Stimulated activated CD8-positive, alpha-beta memory T cell treated with anti-CD3 and anti-CD28 coated beads, Interleukin-12 subunit alpha, Interleukin-12 subunit beta, amount 100 ng/mL, for 24 hours (primary cell): ENCODE data around the gene UQCRQ.
"Not testable (repeated sequence)": the region's sequence is repeated elsewhere in the genome, so short reads cannot be mapped to it uniquely, and the experiment has no call there.

ENCODE experiments used
- DNase-seq: peaks from one replicate; pipeline ENCODE4 v3.0.0-alpha.2; 2020; ENCODE audit errors: extremely low read depth

The UQCRQ gene

DNA sequence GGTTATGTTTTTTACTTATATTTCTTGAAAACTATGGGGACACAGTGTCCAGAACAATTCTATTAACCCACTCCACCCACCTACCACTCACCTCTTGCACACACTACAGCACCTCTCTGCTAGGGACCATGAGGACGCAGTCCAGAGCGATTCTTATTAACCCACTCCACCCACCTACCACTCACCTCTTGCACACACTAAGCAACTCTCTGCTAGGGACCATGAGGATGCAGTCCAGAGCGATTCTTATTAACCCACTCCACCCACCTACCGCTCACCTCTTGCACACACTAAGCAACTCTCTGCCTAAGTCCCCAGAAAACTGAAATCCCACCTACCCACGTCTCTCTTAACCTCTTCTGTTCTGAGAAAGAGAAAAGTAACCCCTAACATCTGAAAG lies 33.8 kb upstream of the UQCRQ start:
- no peak for DNase-seq

DNA sequence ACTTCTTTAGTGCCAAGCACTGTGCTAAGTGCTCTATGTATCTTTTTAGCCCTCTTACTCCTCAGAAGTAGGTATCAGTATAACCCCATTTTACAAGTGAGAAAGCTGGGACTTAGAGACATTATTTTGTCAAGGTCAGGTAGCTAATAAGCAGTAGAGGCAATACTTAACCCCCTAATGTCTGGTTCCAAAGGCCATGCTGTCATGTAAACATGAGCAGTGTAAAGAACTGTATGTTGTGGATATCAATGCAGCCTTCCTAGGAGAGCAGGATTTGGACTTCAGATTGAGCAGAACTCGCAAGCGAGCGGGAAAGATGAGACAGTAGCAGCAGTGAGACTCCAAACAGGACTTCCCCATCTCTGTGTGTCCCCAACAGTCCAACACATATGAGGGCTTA lies 32.4 kb upstream of the UQCRQ start:
- no peak for DNase-seq

DNA sequence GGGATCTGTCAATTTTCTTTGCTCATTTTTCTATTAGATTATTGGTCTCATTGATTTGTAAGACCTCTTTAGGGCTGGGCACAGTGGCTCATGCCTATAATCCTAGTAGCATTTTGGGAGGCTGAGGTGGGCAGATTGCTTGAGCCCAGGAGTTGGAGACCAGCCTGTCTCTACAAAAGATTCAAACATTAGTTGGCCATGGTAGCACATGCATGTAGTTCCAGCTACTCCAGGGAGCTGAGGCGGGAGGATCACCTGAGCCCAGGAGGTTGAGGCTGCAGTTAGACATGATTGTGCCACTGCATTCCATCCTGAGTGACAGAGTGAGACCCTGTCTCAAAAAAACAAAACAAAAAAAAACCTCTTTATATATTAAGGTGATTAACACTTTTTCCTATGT lies 29.6 kb upstream of the UQCRQ start:
- no peak for DNase-seq

DNA sequence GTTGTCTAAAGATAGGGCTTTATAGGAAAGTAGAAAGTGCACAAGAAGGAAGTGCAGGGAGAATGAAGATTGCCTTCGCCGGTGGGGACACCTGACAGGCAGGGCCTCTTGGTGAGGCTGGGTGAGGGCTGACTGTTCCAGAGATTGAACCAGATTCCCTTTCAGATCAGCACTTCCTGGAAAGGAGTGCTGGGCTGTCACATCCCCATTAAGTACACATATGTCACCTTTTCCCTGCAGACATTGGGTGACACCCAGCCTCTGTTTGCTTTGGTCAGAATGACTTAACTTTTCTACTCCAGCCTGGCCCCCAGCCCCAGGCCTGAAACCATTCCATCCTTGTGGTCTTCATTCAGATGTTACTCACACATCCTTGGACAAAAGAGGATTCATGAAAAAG lies 28.6 kb upstream of the UQCRQ start:
- DNase-seq, result no peak

DNA sequence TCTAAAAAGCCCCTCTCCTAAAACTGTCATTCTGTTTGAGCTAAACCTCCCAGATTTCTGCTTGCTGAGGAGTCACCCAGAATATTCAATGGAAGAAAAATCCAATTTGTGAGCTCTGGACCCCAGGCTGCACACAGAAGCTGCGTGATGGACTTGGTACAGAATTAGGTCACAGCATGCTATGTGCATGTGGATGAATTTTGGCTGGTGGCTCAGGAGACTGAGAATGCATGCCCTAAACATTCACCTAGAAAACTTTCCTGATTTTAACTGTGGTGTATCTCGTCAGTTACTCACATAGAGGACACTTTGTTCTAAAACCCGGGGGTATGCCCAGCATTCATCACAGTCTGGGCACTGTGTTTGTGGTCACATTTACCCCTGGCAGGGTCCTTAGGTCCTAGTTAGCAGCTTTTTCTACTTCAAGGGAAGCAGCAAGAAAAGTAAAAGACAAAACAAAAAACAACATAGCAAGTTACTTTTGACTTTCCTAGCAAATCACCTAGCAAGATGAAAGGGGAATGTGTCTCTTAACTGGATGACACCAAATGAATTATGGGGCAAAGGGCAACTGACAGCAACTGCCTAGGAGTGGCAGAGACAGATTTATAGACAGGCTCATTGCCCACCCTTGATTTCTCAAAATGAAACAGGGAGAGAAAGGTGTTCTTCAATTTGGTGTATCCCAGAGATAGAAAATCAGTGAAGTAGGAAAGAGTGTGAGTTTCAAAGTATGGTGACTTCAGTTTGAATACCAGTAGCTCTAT lies 27.7 kb upstream of the UQCRQ start:
- DNase-seq, result no peak

DNA sequence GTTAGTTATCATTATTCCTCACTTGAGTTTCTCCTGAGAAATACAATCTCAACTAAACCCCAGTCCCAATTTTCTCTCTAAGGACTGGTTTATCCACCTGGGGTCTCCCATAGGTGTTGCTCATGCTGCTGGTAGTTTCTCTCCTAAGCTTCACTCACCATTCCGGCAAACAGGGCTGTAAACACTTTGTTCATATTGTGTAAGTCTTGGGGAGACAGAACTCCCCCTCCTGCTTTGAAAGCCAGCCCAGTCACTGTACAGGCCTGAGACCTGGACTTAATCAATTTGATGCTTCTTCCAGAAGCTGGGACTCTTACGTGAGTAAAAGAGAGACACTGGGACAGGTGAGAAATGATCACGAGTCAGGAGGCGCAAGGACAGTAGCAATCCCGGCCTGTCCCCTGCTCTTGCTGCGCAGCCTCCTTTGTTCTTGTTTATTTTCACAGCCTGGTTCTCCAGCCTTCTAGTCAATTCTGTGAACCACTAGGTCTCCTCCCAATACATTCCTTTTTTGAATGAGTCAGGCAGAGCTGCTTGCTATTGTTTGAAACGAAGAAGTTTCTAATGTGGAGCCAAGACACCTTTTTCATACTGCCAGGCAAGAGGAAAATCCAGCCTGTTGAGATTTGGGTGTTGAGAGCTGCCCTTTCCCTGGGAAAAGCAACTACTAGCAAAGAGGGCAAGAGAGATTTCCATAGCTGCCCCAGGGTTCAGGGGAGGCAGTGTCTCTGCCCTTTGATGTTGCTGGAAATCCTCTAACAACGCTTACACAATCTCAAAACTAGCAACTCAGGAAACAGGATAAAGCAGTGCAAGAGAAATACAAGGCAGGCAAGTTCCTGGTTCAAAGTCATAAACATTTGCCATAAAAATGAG lies 26.8 kb upstream of the UQCRQ start:
- DNase-seq, result no peak

DNA sequence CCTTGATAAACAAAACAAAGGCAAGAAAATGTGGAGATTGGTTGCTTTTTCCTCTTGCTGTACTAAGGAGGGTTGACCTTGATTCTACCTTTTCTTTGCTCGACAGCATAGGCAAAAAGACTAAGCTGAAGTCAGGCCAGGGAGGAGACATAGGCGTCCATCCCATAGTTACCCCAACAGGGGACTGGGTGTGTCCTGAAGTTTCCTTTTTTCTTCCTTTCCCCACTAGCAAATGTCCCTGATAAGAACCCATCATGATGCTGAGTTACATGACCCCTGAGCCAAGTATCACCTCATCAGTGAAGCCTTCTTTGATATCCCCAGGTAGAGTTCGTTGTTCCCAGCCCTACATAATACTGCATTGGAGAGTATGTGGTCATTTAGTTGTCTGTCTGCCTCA lies 26.1 kb upstream of the UQCRQ start:
- DNase-seq, result no peak

DNA sequence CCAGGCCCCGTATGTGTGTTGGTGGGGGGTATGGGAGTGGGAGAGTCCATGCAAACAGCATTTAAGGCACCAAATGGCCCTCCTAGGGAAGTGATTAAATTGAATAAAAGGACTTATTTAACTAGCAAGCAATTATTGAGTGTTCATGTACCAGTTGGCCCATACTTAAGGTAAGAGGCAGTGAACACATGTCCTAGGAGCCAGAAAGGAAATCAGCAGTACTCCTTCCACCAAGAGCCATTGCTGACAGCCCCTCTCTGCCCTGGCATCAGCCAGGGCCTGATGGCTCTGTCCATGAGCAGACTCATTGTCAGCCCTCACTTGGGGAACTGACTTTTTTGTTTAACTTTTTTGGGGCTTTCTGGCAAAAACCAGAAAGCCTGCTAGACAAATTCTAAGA lies 25.5 kb upstream of the UQCRQ start:
- DNase-seq, result no peak

DNA sequence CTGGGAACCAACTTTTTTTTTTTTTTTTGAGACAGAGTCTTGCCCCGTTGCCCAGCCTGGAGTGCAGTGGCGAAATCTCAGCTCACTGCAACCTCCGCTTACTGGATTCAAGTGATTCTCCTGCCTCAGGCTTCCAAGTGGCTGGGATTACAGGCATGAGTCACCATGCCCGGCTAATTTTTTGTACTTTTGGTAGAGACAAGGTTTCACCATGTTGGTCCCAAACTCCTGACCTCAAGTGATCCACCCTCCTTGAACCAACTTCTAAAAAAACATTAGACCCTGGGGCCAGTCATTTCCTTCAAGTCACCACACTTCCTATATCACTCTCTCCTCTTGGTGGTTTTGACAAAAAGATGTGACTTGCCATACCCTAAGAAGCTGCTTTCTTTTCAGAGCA lies 25.1 kb upstream of the UQCRQ start:
- DNase-seq, result no peak

DNA sequence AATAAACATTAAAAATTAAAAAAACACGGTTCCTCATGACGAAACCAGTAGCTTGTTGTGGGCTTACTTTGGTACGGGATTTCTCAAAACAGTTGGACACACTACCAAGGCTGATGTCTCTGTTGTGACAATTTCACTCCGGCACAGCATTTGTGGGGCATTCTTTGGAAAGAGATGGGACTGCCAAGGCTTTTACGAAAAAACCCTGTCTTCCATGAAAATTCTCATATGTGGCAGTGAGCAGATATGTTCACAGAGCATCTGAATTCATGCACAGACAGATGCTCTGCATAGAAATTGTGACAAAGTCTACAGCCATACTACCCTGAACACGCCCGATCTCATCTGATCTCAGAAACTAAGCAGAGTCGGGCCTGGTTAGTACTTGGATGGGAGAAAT lies 18.2 kb upstream of the UQCRQ start:
- DNase-seq, result no peak

DNA sequence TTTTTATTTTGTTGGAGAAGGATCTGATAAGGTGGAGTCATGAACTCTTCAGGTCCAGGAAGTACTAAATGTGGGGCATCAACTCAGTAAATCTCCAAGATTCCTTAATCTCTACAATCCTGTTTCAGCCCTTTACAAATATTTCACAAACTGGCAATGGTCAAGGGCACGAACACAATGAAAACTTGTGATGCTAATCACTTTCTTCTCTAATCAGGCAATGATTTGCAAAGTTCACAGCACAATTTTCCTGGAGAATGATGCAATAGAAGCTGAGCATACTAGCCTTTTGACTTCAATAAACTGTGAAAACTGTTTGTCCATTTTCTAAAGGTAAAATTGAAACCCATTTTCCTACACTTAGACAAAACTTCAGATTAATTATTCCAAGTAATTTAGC lies 17.1 kb upstream of the UQCRQ start:
- no peak for DNase-seq

DNA sequence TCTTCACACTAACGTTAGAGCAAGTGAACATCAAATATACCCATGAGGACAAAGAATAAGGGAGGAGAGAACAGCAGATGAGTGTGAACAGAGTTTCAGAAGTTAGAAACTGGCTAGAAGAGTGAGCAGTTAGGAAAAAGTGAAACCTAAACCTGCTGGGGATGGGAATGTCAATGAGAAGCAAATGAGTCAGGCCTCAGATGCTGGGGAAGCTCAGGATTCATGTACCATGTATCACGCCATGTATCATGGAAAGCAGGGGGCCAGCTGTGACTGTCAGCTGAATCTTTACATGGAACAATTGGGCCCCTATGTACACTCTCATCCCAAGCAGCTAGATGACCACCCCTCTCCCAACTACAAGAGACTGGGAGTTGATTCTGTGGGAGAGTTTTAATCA lies 16.4 kb upstream of the UQCRQ start:
- DNase-seq, result no peak

DNA sequence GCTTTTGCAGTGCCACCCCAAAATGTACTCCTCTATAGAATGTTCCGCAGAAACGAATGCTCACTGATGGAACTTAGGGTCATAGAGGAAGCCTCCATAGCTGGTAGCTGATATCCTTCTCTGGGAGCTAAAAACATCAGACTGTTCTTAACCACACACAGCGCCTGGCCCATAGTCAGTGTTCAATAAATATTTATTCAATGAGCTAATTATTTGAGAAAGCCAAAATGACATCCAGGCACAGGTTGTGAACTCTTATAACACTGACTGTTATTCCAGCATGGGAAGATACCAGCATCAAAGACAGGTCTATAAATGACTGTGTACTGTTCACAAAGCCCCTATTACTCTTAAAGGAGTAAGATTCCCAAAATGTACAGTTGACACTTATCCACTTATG lies 13.1 kb upstream of the UQCRQ start:
- no peak for DNase-seq

DNA sequence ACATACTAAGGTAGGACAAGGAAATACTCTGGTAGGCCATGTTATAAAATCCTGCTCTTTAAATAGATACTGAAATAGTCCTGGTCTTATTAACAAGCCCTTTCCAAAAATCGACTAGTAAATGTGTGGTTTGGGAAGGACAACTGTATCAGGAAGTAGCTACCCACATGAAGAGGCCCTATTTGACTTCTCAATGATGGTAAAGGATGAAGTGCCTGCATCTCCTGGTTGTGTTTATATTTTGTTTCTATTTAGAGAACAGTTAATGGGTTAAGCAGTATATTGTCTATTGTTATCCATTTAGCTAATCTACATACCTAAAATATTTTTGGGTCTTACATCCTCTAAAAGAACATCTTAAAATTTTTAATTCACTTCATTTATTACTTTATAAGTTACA lies 12.7 kb upstream of the UQCRQ start:
- no peak for DNase-seq

DNA sequence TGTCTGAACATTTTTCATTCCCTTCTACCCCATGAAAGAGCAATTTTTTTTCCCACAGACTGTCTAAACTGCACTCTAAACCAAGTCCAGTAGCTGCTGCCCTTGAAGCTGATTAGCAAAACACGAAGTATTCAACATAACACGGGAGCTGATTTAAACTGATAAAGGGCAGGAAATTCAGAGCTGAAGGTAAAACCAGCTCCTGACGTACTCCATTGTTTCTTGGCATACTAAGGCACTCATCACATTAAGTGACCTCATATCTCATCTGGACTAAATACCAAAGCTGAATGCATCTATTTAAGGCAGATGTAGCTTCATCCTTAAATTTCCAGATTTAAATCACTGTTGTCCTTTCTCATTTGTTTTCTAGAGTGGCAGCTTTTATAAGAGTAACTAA lies 12.1 kb upstream of the UQCRQ start:
- no peak for DNase-seq

DNA sequence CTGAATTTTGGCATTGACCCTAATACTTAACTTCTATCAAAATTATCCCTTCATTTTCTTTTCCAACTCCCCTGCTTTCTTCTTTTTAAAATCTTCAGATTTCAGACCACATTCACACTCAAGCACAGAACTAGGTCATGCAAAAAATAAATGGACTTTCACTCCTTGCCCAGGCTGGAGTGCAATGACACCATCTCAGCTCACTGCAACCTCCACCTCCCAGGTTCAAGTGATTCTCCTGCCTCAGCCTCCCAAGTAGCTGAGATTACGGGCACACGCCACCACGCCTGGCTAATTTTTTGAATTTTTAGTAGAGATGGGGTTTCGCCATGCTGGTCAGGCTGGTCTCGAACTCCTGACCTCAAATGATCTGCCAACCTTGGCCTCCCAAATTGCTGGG lies 11.4 kb upstream of the UQCRQ start:
- DNase-seq, result not testable (repeated sequence)

DNA sequence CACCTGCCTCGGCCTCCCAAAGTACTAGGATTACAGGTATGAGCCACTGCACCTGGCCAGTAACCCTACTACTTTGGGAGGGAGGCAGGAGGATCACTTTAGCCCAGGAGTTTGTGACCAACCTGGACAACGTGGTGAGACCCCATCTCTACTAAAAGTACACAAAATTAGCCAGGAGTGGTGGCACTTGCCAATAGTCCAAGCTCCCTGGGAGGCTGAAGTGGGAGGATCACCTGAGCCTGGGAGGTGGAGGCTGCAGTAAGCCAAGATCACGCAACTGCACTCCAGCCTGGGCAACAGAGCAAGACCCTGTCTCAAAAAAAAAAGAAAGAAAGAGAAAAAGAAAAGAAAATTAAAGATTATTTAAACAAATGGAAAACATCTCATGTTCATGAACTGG lies 10.4 kb upstream of the UQCRQ start:
- DNase-seq, result no peak

DNA sequence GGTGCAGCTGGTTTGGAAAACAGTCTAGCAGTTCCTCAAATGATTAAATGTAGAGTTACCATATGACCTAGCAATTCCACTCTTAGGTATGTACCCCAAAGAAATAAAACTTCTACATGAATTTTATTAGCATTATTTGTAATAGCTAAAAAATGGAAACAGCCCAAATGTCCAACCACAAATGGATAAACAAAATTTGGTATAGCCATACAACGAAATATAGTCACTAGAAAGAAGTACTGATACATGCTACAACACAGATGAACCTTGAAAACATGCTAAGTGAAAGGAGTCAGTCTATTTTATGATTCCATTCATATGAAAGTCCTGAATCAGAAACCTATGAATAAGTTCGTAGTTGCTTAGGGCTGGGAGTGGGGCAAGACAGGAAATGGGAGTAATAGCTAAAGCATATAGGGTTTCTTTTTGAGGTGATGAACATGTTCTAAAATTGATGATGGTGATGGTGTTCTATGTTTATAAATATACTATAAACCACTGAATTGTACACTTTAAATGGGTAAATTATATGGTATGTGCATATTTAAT lies 6.5 kb upstream of the UQCRQ start:
- no peak for DNase-seq

DNA sequence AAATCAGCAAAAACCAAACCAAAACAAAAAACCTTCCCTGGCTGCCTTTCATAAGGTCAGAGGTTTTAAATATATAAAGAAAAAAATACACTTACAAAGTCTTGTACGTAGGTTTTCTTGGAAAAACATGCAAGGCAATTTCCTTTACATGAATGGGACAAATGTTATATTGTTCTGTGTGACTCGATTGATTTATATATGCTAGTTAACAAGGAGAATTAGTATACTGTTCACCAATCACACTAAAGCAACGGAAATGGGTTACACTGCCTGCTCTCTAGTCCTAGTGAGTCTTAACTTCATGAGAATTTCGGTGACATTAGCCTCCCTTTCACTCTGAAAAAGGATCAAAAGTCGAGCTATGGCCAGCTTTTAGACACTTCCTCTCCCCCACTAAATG lies 5.7 kb upstream of the UQCRQ start:
- no peak for DNase-seq

DNA sequence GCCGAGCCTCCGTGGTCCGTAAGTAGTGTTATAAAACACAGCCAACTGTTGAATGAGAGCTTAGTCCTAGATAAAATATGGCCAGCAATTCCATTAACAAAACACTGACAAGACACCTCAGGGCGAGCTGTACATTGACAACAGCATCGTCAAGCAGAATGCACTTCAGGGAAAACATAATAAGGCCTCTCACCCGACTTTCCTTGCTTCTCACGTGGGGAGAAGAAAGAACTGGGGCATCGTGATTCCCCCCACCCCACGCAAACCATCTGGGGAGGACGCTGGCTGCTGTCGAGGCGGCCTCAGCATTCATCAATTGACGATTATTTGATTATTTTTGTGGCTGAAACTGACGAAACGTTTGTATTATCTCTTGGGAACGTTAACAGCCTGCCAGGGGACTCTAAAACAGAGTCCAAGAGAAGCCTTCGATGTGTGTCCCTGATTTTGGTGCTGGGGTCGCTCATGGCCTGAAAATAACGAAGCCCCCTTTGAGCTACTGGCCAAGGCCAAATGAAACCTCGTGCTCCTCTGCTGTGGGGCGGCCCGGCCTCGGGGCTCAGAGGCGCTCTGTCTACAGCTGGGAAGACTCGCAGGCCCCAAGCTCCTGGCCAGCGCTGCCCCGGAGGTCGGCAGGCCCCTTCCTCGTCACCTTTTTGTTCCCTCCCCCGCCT lies 637 bp upstream of the UQCRQ start:
- no peak for DNase-seq

DNA sequence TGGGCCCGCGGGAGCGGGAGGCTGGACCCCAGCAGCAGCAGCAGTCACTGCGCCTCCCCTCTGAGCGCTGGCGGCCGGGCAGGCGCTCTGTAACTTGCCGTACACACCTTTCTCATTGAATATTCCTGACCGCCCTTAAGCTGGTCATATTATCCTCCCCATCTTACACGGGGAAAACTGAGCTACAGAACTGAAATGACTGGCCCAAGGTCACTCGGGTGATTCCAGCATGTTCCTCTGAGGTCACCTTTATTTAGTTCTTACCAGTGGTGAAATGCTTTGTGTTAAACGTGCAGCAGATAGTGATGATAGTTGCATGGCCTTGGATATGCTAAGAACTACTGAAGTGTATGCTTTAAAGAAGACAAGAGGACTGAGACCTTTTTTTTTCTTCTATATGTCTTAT lies 607 bp downstream of the UQCRQ start:
- no peak for DNase-seq

DNA sequence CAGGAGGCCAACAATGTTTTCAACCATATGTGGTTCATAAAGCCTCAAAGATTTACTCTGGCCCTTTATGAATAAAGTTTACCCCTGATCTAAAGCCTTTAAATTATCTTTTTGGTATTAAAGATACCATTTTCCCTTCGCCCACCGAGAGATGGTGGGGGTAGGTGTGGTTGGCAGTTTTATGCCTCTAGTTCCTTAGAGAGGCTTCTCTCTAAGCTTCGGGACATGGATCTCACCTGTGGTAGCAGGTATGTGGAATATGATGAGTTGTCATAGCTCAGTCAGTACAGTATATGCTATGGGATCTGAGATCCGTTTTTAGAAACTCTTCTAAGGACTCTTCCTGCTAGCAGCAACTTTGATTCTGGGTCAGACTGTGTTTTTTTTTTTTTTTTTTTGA lies 2.3 kb downstream of the UQCRQ start:
- DNase-seq, result no peak

DNA sequence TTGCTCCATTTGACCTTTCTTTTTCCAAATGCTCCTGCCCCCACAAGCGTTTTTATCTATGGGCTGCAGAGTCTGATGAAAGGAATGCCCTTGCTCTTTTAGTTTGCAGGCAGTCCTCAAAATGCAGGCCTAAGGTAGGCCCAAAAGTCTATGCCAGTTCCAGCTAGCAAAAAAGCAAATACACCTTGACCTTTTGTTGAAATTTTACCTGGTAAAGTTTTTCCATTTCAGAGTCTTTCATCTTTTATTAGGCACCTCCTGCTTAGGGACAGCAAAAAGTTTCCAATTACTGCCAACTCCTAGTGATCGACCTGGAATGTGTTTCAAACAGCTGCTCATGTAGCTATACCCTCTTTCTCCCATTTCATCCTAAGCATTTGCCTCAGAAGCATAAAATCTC lies 4.4 kb downstream of the UQCRQ start:
- DNase-seq, result no peak
